HepG2 (cell line): ENCODE data around the gene PHIP. TPM values are rescaled to one million over a fixed set of nuclear protein-coding genes. Genes with fewer than 3 reads are reported as not detected.
A peak's percentile ranks its signal among the peaks of the same experiment; 100 is the strongest.

ENCODE experiments used
- ATAC-seq: fragments of 200-7000 bp; cut with Tn5 transposase; 3 replicates; pipeline ENCODE4 v1.9.1; 2020; ENCODE audit warnings: mild to moderate bottlenecking, moderate library complexity
- BruUV-seq: library from RNA; stranded (reverse); fragments of 400-500 nt; replicated peaks from 2 replicates; lab custom pipeline; 2021; lab: Mats Ljungman, UMichigan
- CTCF ChIA-PET: fragments of 300-600 bp; formaldehyde crosslinking; extraction: SDS; loops from one replicate; lab custom pipeline; 2021; ENCODE audit warnings: low total read pairs, inconsistent platforms, low intra/inter-chr PET ratio; lab: Yijun Ruan, JAX
- POLR2A ChIA-PET: fragments of 350-600 bp; sonication (Branson Sonifier 250); formaldehyde crosslinking; loops from one replicate; lab custom pipeline; 2020; ENCODE audit warnings: antibody characterized with exemption, inconsistent platforms; lab: Yijun Ruan, JAX
- DNase-seq: peaks from one replicate; pipeline ENCODE4 v3.0.0-alpha.2; 2015; ENCODE audit warnings: low spot score
- FAIRE-seq: peaks from 3 replicates; lab custom pipeline; 2011; peaks lifted over from hg19 to GRCh38; lab: Jason Lieb, UNC
- H2AFZ ChIP-seq: one replicate; pipeline ENCODE4 v1.6.1; 2011; ENCODE audit warnings: low read length, inconsistent platforms
- H3K27ac ChIP-seq: fragments of 300-600 bp; 3 replicates; pipeline ENCODE4 v1.8.0; 2011; ENCODE audit warnings: mixed run types, mild to moderate bottlenecking, mixed read lengths, low read length, inconsistent platforms; ENCODE audit not compliant: insufficient read depth; ENCODE audit errors: extremely low read length
- H3K27me3 ChIP-seq, 2 experiments: fragments of 200-600 bp in 1 of 2; 2 replicates in 1 of 2; 3 replicates in 1 of 2; pipeline versions ENCODE4 v1.6.0 to v1.8.0; 2011; ENCODE audit warnings: low read length in 2 of 2, mild to moderate bottlenecking in 2 of 2, moderate library complexity in 2 of 2, inconsistent platforms in 1 of 2; ENCODE audit not compliant: insufficient read depth in 2 of 2, control insufficient read depth in 1 of 2
- H3K36me3 ChIP-seq, 2 experiments: fragments of 200-600 bp in 1 of 2; replicated peaks in 1 of 2; 2 replicates in 1 of 2; 3 replicates in 1 of 2; pipeline versions ENCODE4 v1.5.1 to v1.8.0; 2011; ENCODE audit warnings: low read length in 2 of 2, inconsistent platforms in 1 of 2; ENCODE audit not compliant: insufficient read depth in 2 of 2, control insufficient read depth in 1 of 2
- H3K4me1 ChIP-seq: 2 replicates; pipeline ENCODE4 v1.5.1; 2012; ENCODE audit warnings: low read length, inconsistent platforms; ENCODE audit not compliant: insufficient read depth
- H3K4me2 ChIP-seq: 2 replicates; pipeline ENCODE4 v1.6.0; 2011; ENCODE audit warnings: low read depth, low read length, inconsistent platforms
- H3K4me3 ChIP-seq, 3 experiments: fragments of 200-600 bp in 1 of 3; sonication (generic), shearing (Covaris generic) in 1 of 3; replicated peaks in 1 of 3; 2 replicates each; pipeline ENCODE4 v1.5.1; 2011 to 2016; ENCODE audit warnings: low read length in 3 of 3, inconsistent platforms in 2 of 3, low read depth in 2 of 3, mild to moderate bottlenecking in 2 of 3, control low read depth in 1 of 3, mixed read lengths in 1 of 3; ENCODE audit not compliant: insufficient read depth in 1 of 3
- H3K79me2 ChIP-seq: one replicate; pipeline ENCODE4 v1.6.1; 2011; ENCODE audit warnings: low read length, inconsistent platforms; ENCODE audit not compliant: insufficient read depth
- H3K9ac ChIP-seq: 2 replicates; pipeline ENCODE4 v1.6.0; 2011; ENCODE audit warnings: mild to moderate bottlenecking, low read depth, low read length, inconsistent platforms; ENCODE audit not compliant: insufficient read depth
- H3K9me3 ChIP-seq: 2 replicates; pipeline ENCODE4 v1.5.1; 2012; ENCODE audit warnings: mild to moderate bottlenecking, low read length
- H4K20me1 ChIP-seq: 2 replicates; pipeline ENCODE4 v1.6.0; 2011; ENCODE audit warnings: inconsistent platforms, mild to moderate bottlenecking, low read length, moderate library complexity; ENCODE audit not compliant: insufficient read depth
- ZNF17 ChIP-seq: sonication (generic); formaldehyde crosslinking; IDR thresholded peaks from 2 replicates; pipeline ENCODE4 v1.5.0; 2020; ENCODE audit warnings: mild to moderate bottlenecking, missing genetic modification reagents
- ZNF205 ChIP-seq: IDR thresholded peaks from 2 replicates; pipeline ENCODE4 v1.6.1; 2018; ENCODE audit warnings: missing biosample characterization, missing genetic modification reagents
- ZNF232 ChIP-seq: sonication (generic); formaldehyde crosslinking; IDR thresholded peaks from 2 replicates; pipeline ENCODE4 v1.4.0; 2020; ENCODE audit warnings: missing genetic modification reagents, borderline replicate concordance
- ZNF629 ChIP-seq: sonication (generic); formaldehyde crosslinking; conservative IDR thresholded peaks from 2 replicates; pipeline ENCODE4 v1.5.0; 2020; ENCODE audit warnings: missing genetic modification reagents
- WGBS: methylation state at CpG from one replicate; pipeline ENCODE4 v1.1.6; 2017; ENCODE audit warnings: low lambda C conversion rate; 5-methylcytosine and 5-hydroxymethylcytosine counted together
- in situ Hi-C: cut with HindIII; loops from 2 replicates; pipeline ENCODE4 v1.10.0; 2017; ENCODE audit warnings: low pct_unique_long_range_greater_than_20kb; ENCODE audit not compliant: extremely low pct_ligation_motif_present
- intact Hi-C: fragments of 100-400 bp; cut with micrococcal nuclease; formaldehyde crosslinking; loops from one replicate; pipeline ENCODE4 v1.10.0; 2022; ENCODE audit not compliant: unreplicated experiment
- polyA plus RNA-seq, 8 experiments: library from polyadenylated mRNA; depleted of rRNA in 3 of 8; stranded (reverse) in 7 of 8; unstranded in 1 of 8; fragments of >200 nt; fragmentation: Illumina TruSeq in 4 of 8; extraction: Trizol in 4 of 8; gene quantifications; 2 replicates each; pipeline versions ENCODE4 v1.2.1 to v1.2.3, GENCODE V29; 2011 to 2016; ENCODE audit warnings: low read depth in 4 of 8, missing spikeins in 1 of 8, mixed read lengths in 1 of 8; ENCODE audit not compliant: insufficient read depth in 1 of 8
- total RNA-seq, 5 experiments: library from RNA; depleted of rRNA; stranded (reverse); fragments of >200 nt; fragmentation: Illumina TruSeq; extraction: Trizol; gene quantifications; 2 replicates each; pipeline ENCODE4 v1.2.3, GENCODE V29; 2016; ENCODE audit warnings: low read depth in 1 of 5

PHIP gene
- total and polyA plus RNA-seq, 2 of the 13 experiments (the other 11 are each of a cell fraction or from before 2014, with no cell fraction given): 6.5 to 23.5 TPM

- FAIRE-seq (no peak), DNase-seq (no peak)
- intact Hi-C loops: loop anchor here (10.0 kb wide), 1 partner anchor 209 kb away; the partner anchor contains the start of gene IRAK1BP1
- H4K20me1 ChIP-seq: peaks cover 21% of the 10 kb centered on the region
- no peak for TF ChIP-seq ZNF232 (CRISPR knock-in tag)
- TF ChIP-seq, all 625 proteins: peak for 0
- ChIA-PET POLR2A (no interaction called here), CTCF (no interaction called here)
- BruUV-seq: no TSS peak
- H3K79me2 ChIP-seq: peaks cover 78% of the 10 kb centered on the region
- peaks cover 0 to 10% of the 10 kb centered on the region in 2 experiments; a peak in 2 of 5 replicates for H3K36me3 ChIP-seq
- H3K27ac ChIP-seq: no peak overlapping the region
- ATAC-seq: no peak
- no peak overlapping the region for H2AFZ ChIP-seq
- peaks cover 25% of the 10 kb centered on the region for H3K4me1 ChIP-seq
- H3K9ac ChIP-seq: no peak overlapping the region
- in situ Hi-C loops: no loop called here
- no peaks in the 10 kb centered on the region for H3K9me3 ChIP-seq
- H3K4me3 ChIP-seq: no peak overlapping the region
- WGBS: 92% methylated on average over 1 of the region's 1 CpG
- H3K27me3 ChIP-seq: no peaks in the 10 kb centered on the region; a peak in 1 of 5 replicates
- H3K4me2 ChIP-seq: peak overlapping the region; percentile 87
Measured at GRCh38 chr6:79073888-79074287, 4.2 kb downstream of the PHIP start.

GRCh38 chr6:79072640-79073181 lies 5.3 kb downstream of the PHIP start:
- peaks cover 25% of the 10 kb centered on the region for H3K4me1 ChIP-seq
- H4K20me1 ChIP-seq: peaks cover 21% of the 10 kb centered on the region
- H3K27ac ChIP-seq: no peak overlapping the region
- no peaks in the 10 kb centered on the region for H3K9me3 ChIP-seq
- DNase-seq (no peak), ATAC-seq (no peak), FAIRE-seq (no peak)
- no peak overlapping the region for H2AFZ ChIP-seq
- intact Hi-C loops (loop anchor here (10.0 kb wide), 1 partner anchor 208 kb away; the partner anchor contains the start of gene IRAK1BP1), in situ Hi-C loops (no loop called here)
- no TSS peak for BruUV-seq
- ChIA-PET CTCF (no interaction called here), POLR2A (no interaction called here)
- peaks cover 89% of the 10 kb centered on the region for H3K79me2 ChIP-seq
- no peak overlapping the region for H3K9ac ChIP-seq
- H3K36me3 ChIP-seq: peaks cover 0 to 10% of the 10 kb centered on the region in 2 experiments; a peak in 2 of 5 replicates
- H3K4me2 ChIP-seq: no peak overlapping the region
- no peak overlapping the region for H3K4me3 ChIP-seq
- WGBS: 98% methylated on average over 3 of the region's 3 CpGs
- TF ChIP-seq ZNF629 (CRISPR knock-in tag) (peak; percentile 86), ZNF17 (CRISPR knock-in tag) (no peak), ZNF205 (CRISPR knock-in tag) (no peak)
- no peaks in the 10 kb centered on the region for H3K27me3 ChIP-seq
